Transverse colon (tissue), 4 donors: ENCODE measurements around the gene GALNT18. TPM values are rescaled to one million over a fixed set of nuclear protein-coding genes. Genes with fewer than 3 reads are reported as not detected.

Experiments used
- DNase-seq: peaks from one replicate; pipeline ENCODE4 v3.0.0-alpha.2; 2019
- H3K27ac ChIP-seq, 4 donors: fragments of 200-600 bp; sonication (generic); 2 replicates each; pipeline ENCODE4 v1.5.1; 2016 to 2018; ENCODE audit warnings: inconsistent platforms in 4 of 4
- H3K27me3 ChIP-seq: fragments of 200-600 bp; sonication (generic); 2 replicates; pipeline ENCODE4 v1.5.1; 2017; ENCODE audit warnings: inconsistent platforms
- H3K36me3 ChIP-seq, 4 donors: fragments of 200-600 bp; sonication (generic); 2 replicates each; pipeline ENCODE4 v1.5.1; 2017 to 2019; ENCODE audit warnings: inconsistent platforms in 4 of 4
- H3K4me1 ChIP-seq, 4 donors: fragments of 200-600 bp; sonication (generic); 2 replicates each; pipeline ENCODE4 v1.5.1; 2017 to 2020; ENCODE audit warnings: inconsistent platforms in 4 of 4
- H3K4me3 ChIP-seq, 4 donors: fragments of 200-600 bp; sonication (generic); 1 replicate in 1 of 4; 2 replicates in 3 of 4; pipeline versions ENCODE4 v1.5.1 to v1.6.1; 2017 to 2019; ENCODE audit warnings: inconsistent platforms in 4 of 4
- H3K9me3 ChIP-seq, 2 donors: fragments of 200-600 bp; sonication (generic); 2 replicates each; pipeline ENCODE4 v1.5.1; 2017 to 2019; ENCODE audit warnings: inconsistent platforms in 2 of 2
- EP300 ChIP-seq: sonication (generic); formaldehyde crosslinking; IDR thresholded peaks from one replicate; pipeline ENCODE4 v1.6.1; 2017; ENCODE audit warnings: antibody characterized with exemption, low read depth
- POLR2A ChIP-seq: fragments of 450-650 bp; IDR thresholded peaks from one replicate; pipeline ENCODE4 v1.6.1; 2016; ENCODE audit warnings: antibody characterized with exemption, mild to moderate bottlenecking, moderate library complexity
- POLR2AphosphoS5 ChIP-seq, 3 donors: sonication (generic); formaldehyde crosslinking; IDR thresholded peaks; one replicate each; pipeline ENCODE4 v1.6.1; 2016; ENCODE audit warnings: antibody characterized with exemption in 3 of 3
- WGBS, 2 donors: methylation state at CpG; one replicate each; pipeline ENCODE4 v1.1.5; 2018; ENCODE audit warnings: low coverage in 1 of 2; 5-methylcytosine and 5-hydroxymethylcytosine counted together
- in situ Hi-C, 4 donors: fragments of 200-750 bp; cut with MboI; loops; one replicate each; pipeline versions ENCODE4 v1.15.0 to v1.15.1; 2017; ENCODE audit warnings: low sequenced_read_pairs in 3 of 4, low pct_ligation_motif_present in 1 of 4, low pct_unique_long_range_greater_than_20kb in 1 of 4
- intact Hi-C: fragments of 100-400 bp; cut with DNase I; formaldehyde crosslinking; loops from one replicate; pipeline ENCODE4 v1.15.1; 2023; ENCODE audit warnings: low total_unique reads
- total RNA-seq, 4 donors: library from RNA; depleted of rRNA; stranded (reverse); fragments of >200 nt; gene quantifications; one replicate each; pipeline ENCODE4 v1.1.0, GENCODE V29; 2016
- TF ChIP-seq, protein P1 (sequence below), 5 experiments: fragments of 200-600 bp in 3 of 5; fragments of 450-650 bp in 2 of 5; sonication (generic) in 3 of 5; IDR thresholded peaks; 1 replicate in 2 of 5; 2 replicates in 3 of 5; pipeline ENCODE4 v1.5.1; 2016 to 2017; ENCODE audit warnings: antibody characterized with exemption in 5 of 5, inconsistent platforms in 3 of 5, mild to moderate bottlenecking in 2 of 5, moderate library complexity in 1 of 5

The GALNT18 gene
- total RNA-seq, 4 donors from 2014 or later = 5.6 to 22.1 (median 8.4) TPM

DNA sequence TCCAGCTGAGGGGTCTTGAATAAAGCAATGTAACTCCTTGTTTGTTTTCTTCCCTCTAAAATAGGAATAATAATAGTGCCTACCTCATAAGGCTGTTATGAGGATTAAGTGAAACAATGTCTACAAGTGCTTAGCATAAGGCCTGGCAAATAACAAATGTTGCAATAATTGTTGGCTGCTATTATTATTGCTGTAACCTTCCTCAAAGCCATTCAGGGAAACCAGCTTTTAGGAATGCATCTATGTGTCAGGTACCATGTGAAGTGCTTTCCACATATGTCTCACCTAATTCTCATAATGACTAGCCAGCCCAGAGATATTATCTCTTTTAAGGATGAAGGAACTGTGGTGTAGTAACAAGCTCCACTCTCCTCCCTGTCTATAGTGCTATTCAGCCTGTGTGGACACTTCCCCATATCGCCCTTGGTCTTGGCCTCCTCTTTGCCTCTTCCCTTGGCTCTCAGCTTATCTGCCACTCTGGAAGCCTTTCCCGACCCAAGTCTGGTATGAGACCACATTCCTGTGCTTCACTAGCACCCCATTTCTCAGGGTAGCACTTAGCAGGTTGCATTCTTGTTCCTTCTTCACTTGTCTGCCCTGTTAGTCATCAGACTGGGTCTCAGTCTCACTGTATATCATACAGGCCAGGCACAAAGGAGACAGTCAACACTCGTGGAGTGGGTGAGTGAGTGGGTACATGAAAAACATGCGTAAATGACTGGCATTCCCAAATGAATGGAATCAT is 292.6 kb downstream of the GALNT18 start:
- no peaks in the 10 kb centered on the region for H3K4me1 ChIP-seq
- no peak for DNase-seq
- H3K27me3 ChIP-seq = no peaks in the 10 kb centered on the region
- in situ Hi-C loops (no loop called here), intact Hi-C loops (no loop called here)
- no peak overlapping the region for H3K4me3 ChIP-seq
- no peaks in the 10 kb centered on the region for H3K9me3 ChIP-seq
- no peaks in the 10 kb centered on the region for H3K36me3 ChIP-seq
- TF ChIP-seq POLR2A (no peak), EP300 (no peak), POLR2AphosphoS5 (IDR thresholded peaks at IDR 0.05) (no peak)
- TF ChIP-seq, protein P1, sequence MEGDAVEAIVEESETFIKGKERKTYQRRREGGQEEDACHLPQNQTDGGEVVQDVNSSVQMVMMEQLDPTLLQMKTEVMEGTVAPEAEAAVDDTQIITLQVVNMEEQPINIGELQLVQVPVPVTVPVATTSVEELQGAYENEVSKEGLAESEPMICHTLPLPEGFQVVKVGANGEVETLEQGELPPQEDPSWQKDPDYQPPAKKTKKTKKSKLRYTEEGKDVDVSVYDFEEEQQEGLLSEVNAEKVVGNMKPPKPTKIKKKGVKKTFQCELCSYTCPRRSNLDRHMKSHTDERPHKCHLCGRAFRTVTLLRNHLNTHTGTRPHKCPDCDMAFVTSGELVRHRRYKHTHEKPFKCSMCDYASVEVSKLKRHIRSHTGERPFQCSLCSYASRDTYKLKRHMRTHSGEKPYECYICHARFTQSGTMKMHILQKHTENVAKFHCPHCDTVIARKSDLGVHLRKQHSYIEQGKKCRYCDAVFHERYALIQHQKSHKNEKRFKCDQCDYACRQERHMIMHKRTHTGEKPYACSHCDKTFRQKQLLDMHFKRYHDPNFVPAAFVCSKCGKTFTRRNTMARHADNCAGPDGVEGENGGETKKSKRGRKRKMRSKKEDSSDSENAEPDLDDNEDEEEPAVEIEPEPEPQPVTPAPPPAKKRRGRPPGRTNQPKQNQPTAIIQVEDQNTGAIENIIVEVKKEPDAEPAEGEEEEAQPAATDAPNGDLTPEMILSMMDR (IDR thresholded peaks at IDR 0.05) = no peak
- WGBS, 2 donors = 77 to 80% methylated on average over 3 to 4 of the region's 4 CpGs
- no peak overlapping the region for H3K27ac ChIP-seq

DNA sequence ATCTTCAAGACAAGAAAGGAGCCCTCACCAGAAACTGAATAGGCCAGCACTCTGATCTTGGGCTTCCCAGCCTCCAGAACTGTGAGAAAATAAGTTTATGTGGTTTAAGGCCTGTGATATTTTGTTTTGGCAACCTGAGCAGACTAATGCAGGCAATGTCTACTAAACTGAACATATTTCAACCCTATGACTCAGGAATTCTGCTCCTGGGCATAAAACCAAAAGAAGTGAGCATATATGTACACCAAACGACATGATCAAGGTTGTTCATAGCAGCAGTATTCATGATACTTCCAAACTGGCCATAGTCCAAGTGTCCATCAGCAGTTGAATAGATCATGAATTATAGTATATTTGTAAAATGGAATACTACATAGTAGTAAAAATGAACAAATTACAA is 297.7 kb downstream of the GALNT18 start:
- H3K36me3 ChIP-seq = no peaks in the 10 kb centered on the region
- WGBS, 2 donors = 45 to 70% methylated on average over 1 of the region's 1 CpG
- H3K4me1 ChIP-seq = no peaks in the 10 kb centered on the region
- H3K27me3 ChIP-seq = no peaks in the 10 kb centered on the region
- no peak overlapping the region for H3K27ac ChIP-seq
- H3K4me3 ChIP-seq = no peak overlapping the region
- no peak for DNase-seq
- no peaks in the 10 kb centered on the region for H3K9me3 ChIP-seq
- intact Hi-C loops (no loop called here), in situ Hi-C loops (no loop called here)
- TF ChIP-seq POLR2A (no peak), POLR2AphosphoS5 (IDR thresholded peaks at IDR 0.05) (no peak), EP300 (no peak)
- TF ChIP-seq, protein P1 (IDR thresholded peaks at IDR 0.05) = no peak

DNA sequence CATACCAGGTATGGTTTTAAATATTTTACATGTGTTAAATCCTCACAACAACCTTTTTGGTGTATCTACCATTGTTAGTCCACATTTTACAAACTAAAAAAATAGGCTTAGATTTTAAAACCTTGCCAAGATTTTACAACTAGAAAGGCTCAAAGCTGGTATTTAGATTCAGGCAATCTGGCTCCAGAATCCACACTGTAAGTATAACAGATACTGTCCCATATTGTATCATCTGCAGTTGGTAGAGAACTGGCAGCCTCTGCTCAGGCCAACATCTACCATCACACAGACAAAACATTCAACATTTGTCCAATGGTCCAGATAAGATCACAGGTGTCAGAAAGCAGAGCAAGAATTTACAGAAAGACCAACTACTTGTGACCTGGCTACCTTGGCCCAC is 299.7 kb downstream of the GALNT18 start:
- H3K4me3 ChIP-seq = no peak overlapping the region
- no peaks in the 10 kb centered on the region for H3K4me1 ChIP-seq
- H3K36me3 ChIP-seq = no peaks in the 10 kb centered on the region
- intact Hi-C loops = loop anchor here (2.0 kb wide), 1 partner anchor 51 kb away; no protein-coding TSS in a partner anchor
- no peak for DNase-seq
- H3K27me3 ChIP-seq = no peaks in the 10 kb centered on the region
- in situ Hi-C loops = no loop called here
- no peak overlapping the region for H3K27ac ChIP-seq
- no peak for TF ChIP-seq POLR2A
- TF ChIP-seq POLR2AphosphoS5 (IDR thresholded peaks at IDR 0.05) = no peak
- TF ChIP-seq, protein P1 (IDR thresholded peaks at IDR 0.05) = no peak
- no peak for TF ChIP-seq EP300
- no peaks in the 10 kb centered on the region for H3K9me3 ChIP-seq

DNA sequence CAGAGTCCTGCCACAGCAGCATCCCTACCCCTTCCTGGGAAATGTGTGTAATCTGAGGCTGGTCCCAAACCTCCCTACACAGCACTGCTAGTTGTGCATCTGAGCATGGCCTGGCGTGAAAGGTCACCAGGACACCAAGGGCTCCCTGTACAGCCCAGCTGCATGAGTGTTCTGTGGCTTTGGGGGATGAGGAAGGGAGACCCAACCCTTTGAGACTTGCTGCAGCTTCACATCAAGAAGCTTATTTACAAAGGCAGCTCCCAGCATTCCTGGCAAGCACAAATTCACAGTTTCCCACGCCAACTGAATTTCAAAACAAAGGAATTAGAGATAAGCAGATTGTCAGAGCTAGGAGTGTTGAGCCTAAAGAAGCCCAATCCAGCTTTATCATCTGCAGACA is 301.0 kb downstream of the GALNT18 start:
- H3K27me3 ChIP-seq = no peaks in the 10 kb centered on the region
- no peak for DNase-seq
- TF ChIP-seq POLR2AphosphoS5 (IDR thresholded peaks at IDR 0.05) (no peak), POLR2A (no peak), EP300 (no peak)
- TF ChIP-seq, protein P1 (IDR thresholded peaks at IDR 0.05) = no peak
- no peak overlapping the region for H3K27ac ChIP-seq
- no peak overlapping the region for H3K4me3 ChIP-seq
- in situ Hi-C loops = no loop called here
- intact Hi-C loops = no loop called here
- no peaks in the 10 kb centered on the region for H3K4me1 ChIP-seq
- no peaks in the 10 kb centered on the region for H3K36me3 ChIP-seq
- no peaks in the 10 kb centered on the region for H3K9me3 ChIP-seq
- 83% methylated on average over 2 of the region's 2 CpGs; no CpG with 5 or more reads in 1 of the 2 donors for WGBS, 2 donors
